ENCODE results near the gene CCDC102A. TPM values are rescaled to one million over a fixed set of nuclear protein-coding genes. Genes with fewer than 3 reads are reported as not detected.

CCDC102A gene
- total RNA-seq, 4 donors from 2014 or later = 1.7 to 10.7 (median 2.5) TPM

DNA sequence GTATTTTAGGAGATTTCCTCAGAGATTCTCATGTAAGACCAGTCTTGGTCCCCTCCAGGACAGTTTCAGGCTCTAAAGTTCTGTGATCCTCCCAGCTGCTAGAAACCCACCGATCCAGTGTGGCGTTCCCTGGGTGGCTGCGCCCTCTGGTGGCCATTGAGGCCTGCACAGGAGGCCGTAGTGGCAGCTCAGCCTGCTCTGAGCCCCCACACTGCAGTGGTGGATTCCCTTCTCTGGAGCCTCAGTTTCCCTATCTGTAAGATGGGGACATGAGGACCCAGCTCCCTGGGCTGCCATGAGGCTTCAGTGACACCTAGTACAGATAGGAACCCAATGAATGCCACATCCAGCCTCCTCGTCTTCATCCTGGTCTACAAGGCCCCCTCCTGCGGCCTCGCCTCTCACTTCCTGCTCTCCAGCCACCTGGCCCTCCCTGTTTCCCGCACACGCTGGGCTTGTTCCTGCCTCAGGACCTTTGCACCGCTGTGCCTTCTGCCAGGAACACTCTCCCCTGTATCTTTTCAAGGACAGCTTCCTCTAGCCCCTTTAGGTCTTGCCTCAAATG, 16.5 kb downstream of the CCDC102A start:
- no peak overlapping the region for H3K4me3 ChIP-seq
- TF ChIP-seq, protein P1, sequence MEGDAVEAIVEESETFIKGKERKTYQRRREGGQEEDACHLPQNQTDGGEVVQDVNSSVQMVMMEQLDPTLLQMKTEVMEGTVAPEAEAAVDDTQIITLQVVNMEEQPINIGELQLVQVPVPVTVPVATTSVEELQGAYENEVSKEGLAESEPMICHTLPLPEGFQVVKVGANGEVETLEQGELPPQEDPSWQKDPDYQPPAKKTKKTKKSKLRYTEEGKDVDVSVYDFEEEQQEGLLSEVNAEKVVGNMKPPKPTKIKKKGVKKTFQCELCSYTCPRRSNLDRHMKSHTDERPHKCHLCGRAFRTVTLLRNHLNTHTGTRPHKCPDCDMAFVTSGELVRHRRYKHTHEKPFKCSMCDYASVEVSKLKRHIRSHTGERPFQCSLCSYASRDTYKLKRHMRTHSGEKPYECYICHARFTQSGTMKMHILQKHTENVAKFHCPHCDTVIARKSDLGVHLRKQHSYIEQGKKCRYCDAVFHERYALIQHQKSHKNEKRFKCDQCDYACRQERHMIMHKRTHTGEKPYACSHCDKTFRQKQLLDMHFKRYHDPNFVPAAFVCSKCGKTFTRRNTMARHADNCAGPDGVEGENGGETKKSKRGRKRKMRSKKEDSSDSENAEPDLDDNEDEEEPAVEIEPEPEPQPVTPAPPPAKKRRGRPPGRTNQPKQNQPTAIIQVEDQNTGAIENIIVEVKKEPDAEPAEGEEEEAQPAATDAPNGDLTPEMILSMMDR (IDR thresholded peaks at IDR 0.05) = peak; percentile 77 to 96 (median 93)
- TF ChIP-seq POLR2A (IDR thresholded peaks at IDR 0.05) = no peak
- H3K27ac ChIP-seq = no peak overlapping the region
- no peaks in the 10 kb centered on the region for H3K4me1 ChIP-seq
- H3K36me3 ChIP-seq = peaks cover 0 to 3% (median 0%) of the 10 kb centered on the region in 3 donors
- H3K27me3 ChIP-seq = no peaks in the 10 kb centered on the region
- no peaks in the 10 kb centered on the region for H3K9me3 ChIP-seq
- peak; percentile 78 to 91 (median 85) for DNase-seq

DNA sequence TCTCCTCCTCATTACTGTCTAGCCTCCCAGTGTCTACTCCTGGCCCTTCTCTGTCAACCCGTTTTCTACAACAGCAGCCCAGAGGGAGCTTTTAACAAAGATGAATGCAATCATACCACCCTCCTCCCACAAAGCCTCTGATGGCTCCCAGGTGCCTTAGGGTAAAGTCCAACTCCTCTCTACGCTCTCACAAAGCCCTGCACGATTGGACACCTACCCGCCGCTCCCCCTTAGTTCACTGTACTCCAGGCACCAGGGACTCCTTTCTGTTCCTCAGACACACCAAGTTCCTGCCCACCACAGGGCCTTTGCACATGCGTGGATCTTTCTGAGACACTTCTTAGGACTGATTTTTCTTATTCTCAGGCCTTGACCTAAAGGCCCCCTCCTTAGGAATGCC, 17.4 kb downstream of the CCDC102A start:
- no peaks in the 10 kb centered on the region for H3K9me3 ChIP-seq
- no peak for DNase-seq
- H3K27ac ChIP-seq = no peak overlapping the region
- no peaks in the 10 kb centered on the region for H3K4me1 ChIP-seq
- TF ChIP-seq, protein P1 (IDR thresholded peaks at IDR 0.05) = no peak
- no peak for TF ChIP-seq POLR2A (IDR thresholded peaks at IDR 0.05)
- H3K4me3 ChIP-seq = no peak overlapping the region
- no peaks in the 10 kb centered on the region for H3K27me3 ChIP-seq
- peaks cover 0 to 3% (median 0%) of the 10 kb centered on the region in 3 donors for H3K36me3 ChIP-seq

DNA sequence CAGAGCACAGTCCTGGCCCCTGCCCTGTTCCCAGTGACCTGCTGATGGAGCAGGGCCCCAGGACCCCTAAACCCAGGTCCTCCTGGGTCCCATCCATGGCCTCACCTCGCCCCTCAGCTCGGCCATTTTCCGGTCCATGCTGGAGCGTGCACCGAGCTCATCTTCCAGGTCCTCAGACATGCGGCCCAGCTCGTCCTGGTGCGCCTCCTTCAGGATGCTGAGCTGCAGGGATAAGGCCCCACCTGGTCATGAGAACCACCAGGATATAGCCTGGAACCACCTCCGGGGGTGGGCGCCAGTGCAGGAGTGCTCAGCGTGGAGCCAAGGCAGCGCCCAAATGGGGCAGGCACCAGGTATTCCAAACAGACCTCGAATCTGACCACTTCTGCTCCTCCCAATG, 17.9 kb downstream of the CCDC102A start:
- no peaks in the 10 kb centered on the region for H3K9me3 ChIP-seq
- H3K4me1 ChIP-seq = peaks cover 0 to 2% (median 0%) of the 10 kb centered on the region in 4 donors
- TF ChIP-seq POLR2A (IDR thresholded peaks at IDR 0.05) = no peak
- TF ChIP-seq, protein P1 (IDR thresholded peaks at IDR 0.05) = no peak
- H3K4me3 ChIP-seq = no peak overlapping the region
- H3K36me3 ChIP-seq = peaks cover 0 to 3% (median 0%) of the 10 kb centered on the region in 3 donors
- no peak overlapping the region for H3K27ac ChIP-seq
- no peaks in the 10 kb centered on the region for H3K27me3 ChIP-seq
- DNase-seq = no peak

DNA sequence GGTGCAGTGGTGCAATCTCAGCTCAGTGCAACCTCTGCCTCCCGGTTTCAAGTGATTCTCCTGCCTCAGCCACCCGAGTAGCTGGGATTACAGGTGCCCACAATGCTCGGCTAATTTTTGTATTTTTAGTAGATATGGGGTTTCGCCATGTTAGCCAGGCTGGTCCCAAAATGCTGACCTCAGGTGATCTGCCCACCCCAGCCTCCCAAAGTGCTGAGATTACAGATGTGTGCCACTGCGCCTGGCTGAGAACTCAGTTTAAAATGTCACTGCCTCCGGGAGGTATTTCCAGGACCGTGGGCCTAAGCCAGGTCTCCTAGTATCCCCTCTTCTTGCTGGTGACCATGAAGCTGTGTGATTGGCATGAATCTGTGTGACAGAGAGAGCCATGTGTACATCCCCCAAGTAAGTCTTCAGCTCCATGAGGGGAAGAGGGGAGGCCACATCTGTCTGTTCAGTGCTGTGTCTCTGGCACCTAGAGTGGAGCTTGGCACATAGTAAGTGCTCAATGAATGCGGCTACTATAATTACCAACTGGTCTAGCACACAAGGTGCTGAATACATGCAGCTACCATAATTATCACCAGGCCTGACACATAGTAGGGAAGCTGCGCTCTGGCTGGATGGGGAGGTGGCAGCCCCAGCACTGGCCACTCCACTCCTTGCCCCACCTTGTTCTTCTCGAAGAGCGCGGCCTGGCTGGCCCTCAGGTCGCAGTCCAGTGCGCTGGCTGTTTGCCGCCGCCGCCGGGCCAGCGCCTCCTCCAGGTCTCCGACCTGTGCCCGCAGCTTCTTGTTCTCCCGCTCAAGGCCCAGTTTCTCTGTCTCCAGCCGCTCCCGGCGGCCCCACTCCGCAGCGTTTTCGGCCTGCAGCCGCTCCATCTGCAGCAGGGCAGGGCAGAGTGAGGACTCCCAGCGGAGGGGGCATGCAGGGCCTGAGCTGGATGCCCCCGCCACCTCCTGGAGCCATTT, 18.7 kb downstream of the CCDC102A start:
- no peaks in the 10 kb centered on the region for H3K9me3 ChIP-seq
- no peak overlapping the region for H3K4me3 ChIP-seq
- peaks cover 0 to 9% (median 0%) of the 10 kb centered on the region in 4 donors for H3K4me1 ChIP-seq
- peaks cover 0 to 3% (median 0%) of the 10 kb centered on the region in 3 donors for H3K36me3 ChIP-seq
- DNase-seq = no peak
- H3K27ac ChIP-seq = no peak overlapping the region
- no peak for TF ChIP-seq POLR2A (IDR thresholded peaks at IDR 0.05)
- TF ChIP-seq, protein P1 (IDR thresholded peaks at IDR 0.05) = no peak
- no peaks in the 10 kb centered on the region for H3K27me3 ChIP-seq

DNA sequence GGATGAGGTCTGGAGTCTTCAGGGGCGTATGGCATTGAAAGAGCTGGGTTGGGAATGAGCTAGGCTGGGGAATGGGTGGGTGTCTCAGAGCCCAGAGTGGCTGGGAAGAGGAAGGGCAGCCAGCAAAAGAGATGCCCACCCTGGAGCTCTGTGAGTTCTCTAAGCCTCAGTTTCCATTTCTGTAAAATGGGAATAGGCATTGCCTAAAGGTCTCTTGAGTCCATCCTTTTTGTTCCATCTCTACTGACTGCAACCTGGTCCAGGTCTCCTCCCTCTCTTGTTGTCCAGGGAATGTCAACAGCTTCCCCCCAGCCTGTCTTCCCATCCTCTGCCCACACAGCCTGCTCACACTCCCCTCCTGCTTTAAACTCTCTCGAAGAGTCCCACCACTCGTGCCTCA, 19.6 kb downstream of the CCDC102A start:
- TF ChIP-seq, protein P1 (IDR thresholded peaks at IDR 0.05) = no peak
- no peak for TF ChIP-seq POLR2A (IDR thresholded peaks at IDR 0.05)
- Histone ChIP-seq H3K4me3 (no peak overlapping the region), H3K27ac (no peak overlapping the region), H3K4me1 (peaks cover 0 to 9% (median 0%) of the 10 kb centered on the region in 4 donors), H3K9me3 (no peaks in the 10 kb centered on the region), H3K27me3 (no peaks in the 10 kb centered on the region), H3K36me3 (peaks cover 0 to 3% (median 0%) of the 10 kb centered on the region in 3 donors)
- no peak for DNase-seq
